Measurements from ENCODE around the gene ABCC4.

Gene ABCC4

DNA sequence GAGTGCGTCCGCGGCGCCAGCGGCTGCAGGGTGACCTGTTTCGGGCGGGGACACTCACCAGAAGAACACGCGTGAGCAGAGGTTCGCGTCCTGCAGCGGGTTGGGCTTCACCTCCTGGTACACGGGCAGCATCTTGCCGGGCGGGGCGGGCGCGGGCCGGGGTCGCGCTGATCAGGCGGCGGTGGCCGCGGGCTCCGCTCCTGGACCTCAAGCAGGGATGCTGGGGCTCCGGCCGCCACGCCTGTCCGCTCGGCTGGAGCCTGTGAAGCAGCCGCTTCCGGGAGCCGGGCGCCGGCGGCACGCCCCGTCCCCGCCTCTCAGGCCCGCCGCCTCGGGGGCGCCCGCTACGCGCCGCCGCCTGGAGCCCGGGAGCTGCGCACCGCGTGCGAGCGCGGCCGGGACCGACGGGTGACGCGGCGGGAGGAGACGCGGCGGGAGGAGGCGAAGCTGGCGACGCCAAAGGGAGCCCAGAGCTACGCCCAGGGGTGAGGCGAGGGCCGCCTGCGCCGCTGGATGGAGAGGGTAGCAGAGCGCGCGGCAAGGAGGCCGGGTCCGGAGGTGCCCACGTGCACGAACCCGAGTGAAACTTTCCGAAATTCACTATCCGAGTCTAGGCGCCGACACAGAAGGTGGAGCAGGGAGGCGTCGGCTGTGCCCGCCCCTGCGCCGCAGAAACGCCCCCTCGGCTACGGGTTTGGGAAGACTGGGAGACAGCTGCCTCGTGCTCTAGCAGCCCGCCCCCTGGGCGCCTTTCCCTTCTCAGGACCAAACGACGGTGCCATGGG is at the start of gene ABCC4:
ABCC4 (minus strand) TSS at position 269 of the 785 bp plus-strand sequence; CDS start at position 132, 137 bp downstream.
- DNase-seq: peak in 1 of 2 donors; percentile 49

DNA sequence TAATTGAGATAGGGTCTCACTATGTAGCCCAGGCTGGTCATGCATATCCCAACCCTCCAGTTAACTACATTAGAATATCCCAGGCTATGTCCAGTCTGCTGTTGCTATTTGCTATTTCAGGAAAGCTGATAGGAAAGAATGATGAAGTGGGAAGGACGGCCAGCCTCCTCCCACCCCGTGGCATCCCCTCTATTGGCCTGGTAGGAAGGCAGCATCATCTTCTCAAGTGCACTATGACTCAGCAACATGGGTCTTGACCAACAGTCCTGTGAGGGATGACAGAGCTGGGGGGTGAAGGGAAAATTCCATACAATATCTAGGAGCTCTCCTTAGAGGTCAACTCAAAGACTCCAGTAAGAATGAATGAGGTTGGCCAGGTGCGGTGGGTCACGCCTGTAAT is 48.0 kb upstream of the ABCC4 start:
- DNase-seq: no peak

DNA sequence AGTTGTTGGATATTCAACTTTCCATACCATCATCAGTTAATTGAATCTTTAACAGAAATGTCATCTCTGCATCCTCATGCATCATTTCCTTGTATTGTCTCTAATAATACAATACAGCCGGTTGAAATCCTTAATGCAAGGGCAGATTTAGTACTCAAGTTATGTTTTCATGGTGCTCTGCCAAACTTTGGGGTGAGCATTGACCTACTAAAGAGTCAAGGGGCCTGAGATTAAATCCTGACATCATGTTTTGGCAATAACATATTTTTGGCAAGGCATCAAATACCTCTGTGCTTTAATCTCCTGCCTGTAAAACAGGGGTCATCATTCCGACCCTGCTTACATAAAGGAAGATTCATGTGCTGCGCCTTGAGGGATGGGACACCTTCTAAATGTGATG is 42.7 kb upstream of the ABCC4 start:
- DNase-seq: no peak

DNA sequence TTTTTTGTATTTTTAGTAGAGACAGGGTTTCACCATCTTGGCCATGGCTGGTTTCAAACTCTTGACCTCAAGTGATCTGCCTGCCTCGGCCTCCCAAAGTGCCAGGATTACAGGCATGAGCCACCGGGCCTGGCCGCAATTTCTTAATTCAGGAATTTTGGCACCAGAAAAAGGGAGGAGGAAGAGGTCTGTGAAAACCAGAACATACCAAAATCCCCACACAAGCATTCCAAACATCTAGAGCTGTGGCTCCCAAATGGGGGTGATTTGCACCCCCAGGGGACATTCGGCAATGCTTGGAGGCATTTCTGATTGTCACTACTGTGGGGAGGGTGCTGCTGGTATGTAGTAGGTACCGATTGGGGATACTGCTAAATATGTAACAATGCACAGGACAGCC is 40.2 kb upstream of the ABCC4 start:
- no peak for DNase-seq

GRCh38 chr13:95338905-95339304 is 37.7 kb upstream of the ABCC4 start:
- DNase-seq: no peak

- no peak for DNase-seq
Observed at GRCh38 chr13:95337597-95337996, 36.3 kb upstream of the ABCC4 start.

- no peak for DNase-seq
Observed at GRCh38 chr13:95335667-95336066, 34.4 kb upstream of the ABCC4 start.

GRCh38 chr13:95328386-95328785 is 27.1 kb upstream of the ABCC4 start:
- no peak for DNase-seq

- no peak for DNase-seq
Observed at GRCh38 chr13:95327190-95327589, 25.9 kb upstream of the ABCC4 start.

DNA sequence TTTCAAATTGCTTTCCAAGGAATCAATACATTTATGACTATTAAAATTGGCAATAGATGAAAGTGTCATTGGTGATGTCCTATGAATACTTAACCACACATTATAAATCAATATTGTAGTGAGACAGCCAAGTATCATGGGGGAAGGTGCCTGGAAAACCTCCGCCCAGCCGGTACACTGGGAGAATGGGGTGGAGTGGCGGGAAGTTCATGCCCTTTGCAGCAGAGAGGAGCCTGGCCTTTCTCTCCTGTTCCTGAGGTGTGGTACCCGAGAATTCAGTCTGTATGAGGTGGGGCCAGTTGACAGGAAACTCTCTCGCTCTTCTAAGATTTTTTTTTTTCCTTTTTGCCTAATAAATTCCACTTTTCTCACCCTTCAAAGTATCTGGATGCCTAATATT is 25.4 kb upstream of the ABCC4 start:
- no peak for DNase-seq

DNA sequence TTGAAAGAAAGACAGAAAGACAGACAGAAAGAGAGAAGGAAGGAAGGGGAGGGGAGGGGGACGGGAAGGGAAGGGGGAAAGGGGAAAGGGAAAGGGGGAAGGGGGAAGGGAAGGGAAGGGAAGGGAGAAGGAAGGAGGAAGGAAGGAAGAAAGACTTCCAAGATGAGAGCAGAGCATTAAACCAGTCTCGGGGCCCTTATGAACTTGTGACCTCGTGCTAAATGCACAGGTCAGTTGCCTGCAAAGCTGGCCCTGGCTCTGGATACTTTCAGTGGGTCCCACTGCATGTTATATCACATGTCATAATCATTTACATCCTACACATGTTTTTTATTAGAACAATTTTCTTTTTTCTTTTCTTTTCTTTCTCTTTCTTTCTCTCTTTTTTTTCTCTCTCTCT is 24.2 kb upstream of the ABCC4 start:
- no peak for DNase-seq

DNA sequence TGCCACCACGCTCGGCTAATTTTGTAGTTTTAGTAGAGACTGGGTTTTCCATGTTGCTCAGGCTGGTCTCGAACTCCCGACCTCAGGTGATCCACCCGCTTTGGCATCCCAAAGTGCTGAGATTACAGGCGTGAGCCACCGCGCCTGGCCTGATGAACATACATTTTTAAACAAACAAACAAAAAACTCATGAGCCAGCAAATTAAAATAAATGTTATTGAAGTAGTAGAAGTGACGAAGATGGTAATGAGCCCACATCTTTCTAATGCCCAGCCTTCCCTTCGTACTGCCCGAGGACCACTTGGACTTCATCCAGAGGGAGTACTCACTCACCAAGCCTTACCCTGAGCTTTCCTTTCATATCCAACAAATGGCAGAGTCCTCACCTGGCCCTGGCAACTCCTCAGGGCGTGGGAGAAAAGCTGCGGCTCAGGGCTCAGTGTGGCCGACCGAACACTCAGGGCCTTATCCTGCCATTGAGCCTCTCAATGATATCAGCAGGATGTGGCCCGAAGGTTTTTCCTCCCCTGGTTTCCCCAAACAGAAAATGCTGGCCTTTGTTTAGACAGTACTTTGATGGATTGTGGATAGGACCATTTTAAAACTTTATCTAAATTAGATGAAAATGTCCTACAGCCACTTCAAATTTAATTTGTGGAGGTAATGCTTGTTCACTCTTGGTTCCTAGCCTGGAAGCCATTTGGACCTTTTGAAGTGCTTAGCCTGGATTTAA is 22.8 kb upstream of the ABCC4 start:
- no peak for DNase-seq

- DNase-seq: no peak
Observed at GRCh38 chr13:95319551-95320274, 18.5 kb upstream of the ABCC4 start.

GRCh38 chr13:95317039-95317989 is 16.1 kb upstream of the ABCC4 start:
- DNase-seq: no peak

DNA sequence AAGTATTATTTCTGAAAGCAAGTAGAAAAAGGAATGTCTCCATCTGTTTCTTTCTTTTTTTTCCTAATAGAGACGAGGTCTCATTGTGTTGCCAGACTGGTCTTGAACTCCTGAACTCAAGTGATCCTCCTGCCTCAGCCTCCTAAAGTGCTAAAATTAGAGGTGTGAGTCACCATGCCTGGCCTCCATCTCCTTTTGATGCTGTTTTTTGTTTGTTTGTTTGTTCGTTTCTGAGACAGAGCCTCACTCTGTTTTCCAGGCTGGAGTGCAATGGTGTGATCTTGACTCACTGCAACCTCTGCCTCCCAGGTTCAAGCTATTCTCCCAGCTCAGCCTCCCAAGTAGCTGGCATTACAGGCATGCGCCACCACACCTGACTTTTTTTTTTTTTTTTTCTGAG is 14.5 kb upstream of the ABCC4 start:
- DNase-seq: no peak

DNA sequence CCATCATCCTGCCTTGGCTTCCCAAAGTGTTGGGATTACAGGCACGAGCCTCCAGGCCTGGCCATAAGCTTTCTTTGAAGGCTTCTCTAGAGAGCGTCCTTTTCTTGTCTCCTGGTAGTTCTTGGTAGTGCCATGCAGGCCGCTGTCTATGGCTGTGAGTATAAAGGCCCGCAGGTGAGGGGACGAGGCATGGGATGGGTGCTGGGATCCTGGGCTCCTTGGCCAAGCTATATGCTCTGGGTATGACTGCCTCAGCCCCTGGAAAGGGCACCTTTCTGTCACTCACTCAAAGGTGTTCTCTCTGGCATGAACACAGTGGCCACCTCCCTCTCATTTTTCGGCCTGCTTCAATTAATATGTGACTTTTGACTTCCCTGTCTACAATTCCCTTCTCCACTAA is 6.3 kb upstream of the ABCC4 start:
- no peak for DNase-seq

DNA sequence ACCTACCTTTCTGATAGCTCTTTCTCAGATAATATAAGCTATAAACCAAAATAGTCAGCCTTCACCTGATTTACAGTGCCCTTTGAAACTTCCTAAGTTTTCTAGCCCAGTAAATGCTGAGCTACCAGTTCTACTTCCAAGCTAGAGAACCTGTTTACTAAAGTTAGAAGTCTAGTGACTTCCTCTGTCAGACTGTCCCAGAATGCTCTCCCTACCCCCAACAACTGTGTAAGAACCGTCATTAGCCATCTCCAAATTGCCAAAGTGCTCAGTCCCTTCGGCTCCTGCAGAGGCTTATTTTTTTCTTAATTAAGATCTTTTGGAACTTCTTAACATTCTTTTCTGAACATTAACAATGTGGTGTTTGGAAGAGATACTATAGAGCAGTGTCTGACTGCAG is 3.2 kb upstream of the ABCC4 start:
- no peak for DNase-seq

DNA sequence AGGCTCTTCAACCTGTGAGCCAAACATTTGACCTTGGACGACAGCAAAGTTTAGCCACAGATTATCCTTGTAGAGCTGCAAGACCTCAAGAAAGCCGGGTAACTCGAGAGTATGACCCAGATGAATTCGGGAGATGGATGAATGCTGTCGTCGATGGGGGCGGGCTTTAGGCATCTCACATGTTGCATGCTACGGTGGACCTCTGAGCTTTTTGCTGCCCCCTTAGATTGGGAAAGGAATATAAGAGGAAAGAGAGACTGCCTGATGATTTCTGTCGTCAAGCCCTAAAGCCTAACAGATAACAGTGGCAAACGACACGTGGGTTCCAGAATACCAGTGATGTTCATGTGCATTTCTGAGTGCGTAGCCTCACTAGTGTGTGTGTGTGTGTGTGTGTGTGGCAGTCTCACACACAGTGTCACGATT is 730 bp upstream of the ABCC4 start:
- no peak for DNase-seq

DNA sequence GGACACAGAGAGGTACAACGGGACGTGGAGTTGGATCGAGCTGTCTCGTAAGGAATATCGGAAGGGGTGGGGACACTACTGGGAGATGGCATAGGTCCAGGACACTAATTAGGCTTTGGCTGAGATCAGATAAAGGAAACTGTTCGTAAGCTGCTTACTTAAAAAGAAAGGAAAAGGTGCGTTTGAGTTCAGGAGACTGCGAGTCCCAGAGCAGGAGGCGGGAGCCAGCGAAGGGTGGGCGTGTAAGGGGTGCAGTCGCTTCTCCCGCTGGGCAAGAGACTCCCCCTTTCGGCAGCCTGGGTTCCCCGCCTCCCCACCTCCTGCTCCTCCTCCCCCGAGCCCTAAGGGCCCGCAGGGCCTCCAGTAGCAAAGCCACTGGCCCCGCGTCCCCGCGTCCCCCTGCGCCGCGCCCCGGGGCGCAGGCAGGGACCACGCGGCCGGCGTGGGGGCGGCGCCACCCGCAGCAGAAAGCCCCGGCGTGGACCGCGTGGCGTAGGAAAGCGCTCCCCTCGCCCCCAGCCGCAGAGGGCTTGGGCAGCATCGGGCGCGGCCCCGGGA is 547 bp downstream of the ABCC4 start:
- DNase-seq: peak in 1 of 2 donors; percentile 30

DNA sequence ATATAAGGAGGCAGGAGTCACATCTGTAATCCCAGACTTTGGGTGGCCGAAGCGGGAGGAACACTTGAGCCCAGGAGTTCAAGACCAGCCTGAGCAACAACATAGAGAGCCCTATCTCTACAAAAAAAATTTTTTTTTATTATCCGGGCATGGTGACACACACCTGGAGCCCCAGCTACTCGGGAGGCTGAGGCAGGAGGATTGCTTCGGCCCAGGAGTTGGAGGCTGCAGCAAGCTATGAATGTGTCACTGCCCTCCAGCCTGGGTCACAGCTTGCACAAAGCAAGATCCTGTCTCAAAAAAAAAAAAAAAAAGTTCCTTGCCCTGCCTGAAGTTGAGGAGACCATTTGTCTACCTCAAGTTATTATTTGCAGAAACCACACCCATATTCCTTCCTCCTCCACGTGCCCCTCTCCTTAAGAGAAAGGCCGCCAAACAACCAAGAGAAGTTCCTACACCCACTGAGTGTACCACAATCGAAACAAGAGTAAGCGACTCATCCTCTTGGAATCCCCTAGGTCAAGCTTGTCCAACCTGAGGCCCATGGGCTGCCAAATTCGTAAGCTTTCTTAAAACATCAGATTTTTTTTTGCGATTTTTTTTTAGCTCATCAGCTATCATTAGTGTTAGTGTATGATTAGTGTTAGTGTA is 2.2 kb downstream of the ABCC4 start:
- no peak for DNase-seq

DNA sequence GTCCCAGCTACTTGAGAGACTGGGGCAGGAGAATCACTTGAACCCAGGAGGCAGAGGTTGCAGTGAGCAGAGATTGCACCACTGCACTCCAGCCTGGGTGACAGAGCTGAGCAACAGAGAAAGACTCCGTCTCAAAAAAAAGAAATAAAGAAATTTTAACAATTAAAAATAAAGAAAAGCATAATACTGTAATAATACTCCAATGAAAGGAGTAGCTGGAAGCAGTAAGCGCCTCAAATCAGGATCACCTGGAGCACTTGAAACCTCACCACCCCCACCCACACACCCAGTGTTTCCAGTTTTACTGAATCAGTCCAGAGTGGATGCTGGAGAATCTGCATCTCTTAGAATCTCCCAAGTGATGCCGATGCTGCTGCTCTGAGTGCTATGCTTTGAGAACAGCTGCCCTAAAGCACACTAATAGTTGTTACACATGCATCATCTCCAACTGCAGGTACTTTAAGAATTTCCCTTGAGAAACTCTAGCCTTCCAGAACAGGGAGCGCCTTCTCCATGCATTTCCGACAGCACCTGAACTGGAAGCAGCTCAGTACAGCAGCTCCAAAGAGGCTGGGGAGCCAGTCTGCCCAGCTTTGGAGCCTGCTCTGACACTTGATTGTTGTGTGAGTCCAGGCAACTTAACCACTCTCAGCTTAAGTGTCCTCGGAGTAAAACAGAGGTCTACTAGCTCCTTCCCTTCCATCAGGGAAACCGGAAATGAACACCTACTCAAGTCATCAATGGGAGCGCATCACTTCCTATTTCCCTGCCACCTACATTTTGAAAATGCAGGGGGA is 2.9 kb downstream of the ABCC4 start:
- no peak for DNase-seq
